H1 (cell line): ENCODE results near the gene MAD2L2. TPM values are rescaled to one million over a fixed set of nuclear protein-coding genes. Genes with fewer than 3 reads are reported as not detected.

ENCODE experiments used
- CTCF ChIA-PET: fragments of 300-600 bp; sonication (Branson Sonifier 250); formaldehyde crosslinking; loops from one replicate; lab custom pipeline; 2021; ENCODE audit not compliant: partially characterized antibody; lab: Charles Lee
- POLR2A ChIA-PET: fragments of 300-600 bp; sonication (Branson Sonifier 250); formaldehyde crosslinking; loops from one replicate; lab custom pipeline; 2021; ENCODE audit warnings: inconsistent platforms; ENCODE audit not compliant: partially characterized antibody; lab: Charles Lee
- DNase-seq, 2 experiments: peaks; one replicate each; pipeline versions ENCODE4 v3.0.0 to v3.0.0-alpha.2; 2010 to 2022; ENCODE audit warnings: low spot score in 2 of 2, low read depth in 1 of 2, mixed read lengths in 1 of 2
- FAIRE-seq: peaks from 2 replicates; lab custom pipeline; 2011; peaks lifted over from hg19 to GRCh38; lab: Jason Lieb, UNC
- H2AFZ ChIP-seq: 2 replicates; pipeline ENCODE4 v1.8.1; 2012; ENCODE audit warnings: low read length, inconsistent platforms
- H2AK5ac ChIP-seq: 2 replicates; pipeline ENCODE4 v1.6.1; 2013; ENCODE audit warnings: low read depth, low read length
- H2BK120ac ChIP-seq: replicated peaks from 2 replicates; pipeline ENCODE3; 2013; ENCODE audit warnings: low read depth, low read length, inconsistent platforms
- H2BK12ac ChIP-seq: 2 replicates; pipeline ENCODE4 v1.6.1; 2013; ENCODE audit warnings: low read depth, low read length
- H2BK15ac ChIP-seq: 2 replicates; pipeline ENCODE4 v1.6.1; 2013; ENCODE audit warnings: low read length
- H2BK20ac ChIP-seq: 2 replicates; pipeline ENCODE4 v1.6.1; 2013; ENCODE audit warnings: low read length
- H2BK5ac ChIP-seq: 2 replicates; pipeline ENCODE4 v1.6.1; 2013; ENCODE audit warnings: low read depth, low read length
- H3K14ac ChIP-seq: 2 replicates; pipeline ENCODE4 v1.6.1; 2013; ENCODE audit warnings: inconsistent platforms; ENCODE audit not compliant: insufficient read length
- H3K18ac ChIP-seq: 2 replicates; pipeline ENCODE4 v1.6.1; 2013; ENCODE audit warnings: low read length; ENCODE audit errors: extremely low read depth
- H3K23ac ChIP-seq: 2 replicates; pipeline ENCODE4 v1.6.1; 2013; ENCODE audit warnings: inconsistent platforms; ENCODE audit not compliant: insufficient read length
- H3K23me2 ChIP-seq: 2 replicates; pipeline ENCODE4 v1.6.1; 2013; ENCODE audit warnings: low read depth, low read length
- H3K27ac ChIP-seq: 2 replicates; pipeline ENCODE4 v1.6.1; 2011; ENCODE audit warnings: low read depth, low read length, inconsistent platforms
- H3K27me3 ChIP-seq, 4 experiments: replicated peaks in 1 of 4; 1 replicate in 1 of 4; 2 replicates in 3 of 4; pipeline versions ENCODE4 v1.6.1 to v1.8.1; 2011 to 2013; ENCODE audit warnings: low read length in 3 of 4, mild to moderate bottlenecking in 3 of 4, inconsistent platforms in 2 of 4, mixed read lengths in 2 of 4, moderate library complexity in 1 of 4; ENCODE audit not compliant: control insufficient read depth in 3 of 4, insufficient read depth in 3 of 4; ENCODE audit errors: extremely low read depth in 1 of 4
- H3K36me3 ChIP-seq, 4 experiments: 2 replicates each; pipeline versions ENCODE4 v1.6.1 to v1.8.1; 2011 to 2013; ENCODE audit warnings: mild to moderate bottlenecking in 4 of 4, low read length in 3 of 4, moderate library complexity in 2 of 4, control low read depth in 1 of 4, inconsistent platforms in 1 of 4; ENCODE audit not compliant: insufficient read depth in 4 of 4, control insufficient read depth in 2 of 4
- H3K4ac ChIP-seq: replicated peaks from 2 replicates; pipeline ENCODE3; 2013; ENCODE audit warnings: low read length, low read depth, mixed read lengths, inconsistent platforms; ENCODE audit not compliant: insufficient read length
- H3K4me1 ChIP-seq, 4 experiments: replicated peaks in 1 of 4; 1 replicate in 1 of 4; 2 replicates in 3 of 4; pipeline versions ENCODE4 v1.6.1 to v1.8.1; 2011 to 2013; ENCODE audit warnings: low read length in 3 of 4, inconsistent platforms in 2 of 4, mixed read lengths in 1 of 4; ENCODE audit not compliant: insufficient read depth in 4 of 4, control insufficient read depth in 3 of 4
- H3K4me2 ChIP-seq, 2 experiments: 2 replicates each; pipeline versions ENCODE4 v1.6.1 to v1.8.1; 2011 to 2013; ENCODE audit warnings: low read depth in 2 of 2, low read length in 2 of 2, control low read depth in 1 of 2, inconsistent platforms in 1 of 2, mild to moderate bottlenecking in 1 of 2; ENCODE audit not compliant: insufficient read depth in 1 of 2
- H3K4me3 ChIP-seq, 4 experiments: fragments of 200-600, 300-600 bp in 1 of 4; sonication (generic), shearing (Covaris generic), sonication (Bioruptor Twin) in 1 of 4; 2 replicates each; pipeline versions ENCODE4 v1.5.1 to v1.8.1; 2011 to 2016; ENCODE audit warnings: low read length in 4 of 4, low read depth in 3 of 4, control low read depth in 2 of 4, inconsistent platforms in 2 of 4, mild to moderate bottlenecking in 2 of 4, mixed read lengths in 1 of 4, moderate library complexity in 1 of 4; ENCODE audit not compliant: insufficient read depth in 2 of 4; ENCODE audit errors: extremely low read depth in 1 of 4
- H3K56ac ChIP-seq: replicated peaks from 2 replicates; pipeline ENCODE3; 2013; ENCODE audit warnings: low read depth, mild to moderate bottlenecking, mixed read lengths, low read length, inconsistent platforms; ENCODE audit not compliant: insufficient read length
- H3K79me1 ChIP-seq: 2 replicates; pipeline ENCODE4 v1.6.1; 2013; ENCODE audit warnings: low read depth, low read length, control low read depth
- H3K79me2 ChIP-seq, 2 experiments: 2 replicates each; pipeline versions ENCODE4 v1.6.1 to v1.8.1; 2012 to 2013; ENCODE audit warnings: low read length in 2 of 2, mild to moderate bottlenecking in 2 of 2, inconsistent platforms in 1 of 2; ENCODE audit not compliant: insufficient read depth in 2 of 2, control insufficient read depth in 1 of 2
- H3K9ac ChIP-seq, 4 experiments: replicated peaks in 1 of 4; 1 replicate in 1 of 4; 2 replicates in 3 of 4; pipeline versions ENCODE4 v1.6.1 to v1.8.1; 2011 to 2013; ENCODE audit warnings: low read depth in 3 of 4, low read length in 3 of 4, control low read depth in 2 of 4, mild to moderate bottlenecking in 2 of 4, moderate library complexity in 2 of 4, inconsistent platforms in 1 of 4; ENCODE audit errors: extremely low read depth in 1 of 4
- H3K9me3 ChIP-seq, 2 experiments: 2 replicates each; pipeline versions ENCODE4 v1.6.1 to v1.8.1; 2012 to 2013; ENCODE audit warnings: mild to moderate bottlenecking in 2 of 2, moderate library complexity in 2 of 2, control low read depth in 1 of 2, inconsistent platforms in 1 of 2, low read depth in 1 of 2, low read length in 1 of 2, mixed read lengths in 1 of 2; ENCODE audit not compliant: insufficient read depth in 2 of 2
- H4K20me1 ChIP-seq, 2 experiments: replicated peaks in 1 of 2; 2 replicates each; pipeline versions ENCODE3 to v1.8.1; 2011 to 2013; ENCODE audit warnings: inconsistent platforms in 2 of 2, low read length in 2 of 2, mild to moderate bottlenecking in 1 of 2; ENCODE audit not compliant: insufficient read depth in 2 of 2, control insufficient read depth in 1 of 2
- H4K5ac ChIP-seq: 2 replicates; pipeline ENCODE4 v1.6.1; 2013; ENCODE audit warnings: low read length, low read depth, mixed read lengths, inconsistent platforms; ENCODE audit not compliant: insufficient read length
- H4K8ac ChIP-seq: 2 replicates; pipeline ENCODE4 v1.8.0; 2013; ENCODE audit warnings: mild to moderate bottlenecking, moderate library complexity, low read length, inconsistent platforms; ENCODE audit not compliant: insufficient read depth; ENCODE audit errors: extremely low read depth
- H4K91ac ChIP-seq: replicated peaks from 2 replicates; pipeline ENCODE3; 2013; ENCODE audit warnings: low read length, mixed read lengths, inconsistent platforms; ENCODE audit not compliant: insufficient read length
- CBX8 ChIP-seq: fragments of 300-800, 300-1000 bp; sonication (generic); IDR thresholded peaks from 2 replicates; pipeline ENCODE4 v1.7.1; 2016; ENCODE audit warnings: low read depth, low read length, borderline replicate concordance
- CEBPB ChIP-seq: IDR thresholded peaks from 2 replicates; pipeline ENCODE4 v1.6.1; 2012; ENCODE audit warnings: low read depth, low read length
- KDM1A ChIP-seq: fragments of 200-600, 300-600 bp; sonication (generic); IDR thresholded peaks from 2 replicates; pipeline ENCODE4 v1.7.1; 2016; ENCODE audit warnings: mild to moderate bottlenecking, low read length, borderline replicate concordance
- MAX ChIP-seq: IDR thresholded peaks from 2 replicates; pipeline ENCODE4 v1.6.1; 2012; ENCODE audit warnings: inconsistent platforms
- SP2 ChIP-seq: IDR thresholded peaks from 2 replicates; pipeline ENCODE4 v1.6.1; 2012; ENCODE audit warnings: mild to moderate bottlenecking, low read length, inconsistent platforms
- TCF12 ChIP-seq: IDR thresholded peaks from 2 replicates; pipeline ENCODE4 v1.6.1; 2011; ENCODE audit warnings: low read depth, mild to moderate bottlenecking, low read length
- WGBS, 2 experiments: shearing (Covaris generic) in 1 of 2; methylation state at CpG; one replicate each; pipeline versions ENCODE4 v1.1.6 to v1.1.7; 2013 to 2015; ENCODE audit warnings: low lambda C conversion rate in 2 of 2, mixed read lengths in 2 of 2, inconsistent platforms in 1 of 2, low coverage in 1 of 2, missing lambda C conversion rate in 1 of 2; ENCODE audit not compliant: insufficient replicate concordance in 2 of 2, insufficient coverage in 1 of 2, insufficient read length in 1 of 2; ENCODE audit errors: extremely low coverage in 1 of 2, missing lambda C conversion rate in 1 of 2; 5-methylcytosine and 5-hydroxymethylcytosine counted together
- polyA plus RNA-seq, 7 experiments: library from polyadenylated mRNA; depleted of rRNA in 3 of 7; stranded (reverse) in 5 of 7; unstranded in 2 of 7; fragments of >200 nt in 5 of 7; fragments of 200-250 nt in 2 of 7; gene quantifications; 1 replicate in 5 of 7; 2 replicates in 1 of 7; 4 replicates in 1 of 7; pipeline versions ENCODE4 v1.2.1 to v1.2.3, GENCODE V29; 2011 to 2013; ENCODE audit warnings: missing spikeins in 2 of 7, mixed read lengths in 2 of 7
- total RNA-seq: library from RNA; stranded (reverse); fragmentation: NEBNext Ultra II Directional; extraction: Animal tissue kit (Norgen Biotek cat#: 25700); gene quantifications from 2 replicates; pipeline ENCODE4 v1.2.1, GENCODE V29; 2021

The MAD2L2 gene
- total and polyA plus RNA-seq, 2 of the 8 experiments (the other 6 are each of a cell fraction or from before 2014, with no cell fraction given) = 310 to 469 TPM

GRCh38 chr1:11640944-11641343 lies 40.0 kb downstream of the MAD2L2 start:
- Histone ChIP-seq H3K36me3 (no peaks in the 10 kb centered on the region), H3K4me2 (no peak overlapping the region), H3K56ac (no peak overlapping the region), H3K9ac (no peak overlapping the region), H3K27ac (no peak overlapping the region), H3K9me3 (no peaks in the 10 kb centered on the region), H2BK20ac (no peak overlapping the region), H3K14ac (no peak overlapping the region), H2BK15ac (no peak overlapping the region), H3K18ac (no peak overlapping the region), H4K8ac (no peak overlapping the region), H2AFZ (no peak overlapping the region), H4K91ac (no peak overlapping the region), H2BK12ac (no peak overlapping the region), H4K5ac (no peak overlapping the region), H3K4me1 (no peaks in the 10 kb centered on the region), H3K23ac (no peak overlapping the region), H4K20me1 (peaks cover 1 to 4% of the 10 kb centered on the region in 2 experiments), H3K27me3 (no peaks in the 10 kb centered on the region; a peak in 1 of 7 replicates), H3K4me3 (no peak overlapping the region), H3K79me1 (no peaks in the 10 kb centered on the region), H2BK5ac (no peak overlapping the region), H3K79me2 (no peaks in the 10 kb centered on the region), H2BK120ac (no peak overlapping the region), H2AK5ac (no peak overlapping the region), H3K23me2 (no peaks in the 10 kb centered on the region), H3K4ac (no peak overlapping the region)
- ChIA-PET CTCF (interaction anchor here (0.6 to 6.3 kb wide), 33 partner anchors 7 to 603 kb away, joined by 3 to 66 read pairs (median 4); partner anchors contain the start of gene DISP3), POLR2A (interaction anchor here (0.7 to 3.4 kb wide), 9 partner anchors 9 to 604 kb away, joined by 3 to 12 read pairs (median 4); partner anchors contain the start of genes DISP3, DRAXIN and MTOR)
- whole genome bisulfite sequencing, 2 experiments = 89% methylated on average over 6 of the region's 6 CpGs; no CpG with 5 or more reads in 1 of the 2 experiments
- DNase-seq (no peak), FAIRE-seq (no peak)
- TF ChIP-seq CBX8 = no peak
- no peak for TF ChIP-seq CEBPB
- TF ChIP-seq KDM1A = no peak
- no peak for TF ChIP-seq SP2
- TF ChIP-seq TCF12 = no peak
- TF ChIP-seq MAX = no peak
